GM19099 (cell line): ENCODE results near the gene GSG1L.

Experiments
- POLR2A ChIP-seq: IDR thresholded peaks from 3 replicates; pipeline ENCODE4 v1.6.1; 2011; ENCODE audit warnings: low read depth; ENCODE audit not compliant: insufficient read length; ENCODE audit errors: extremely low read depth

GSG1L gene

GRCh38 chr16:27758544-27758943 lies 305.0 kb downstream of the GSG1L start:
- TF ChIP-seq POLR2A = no peak

- TF ChIP-seq POLR2A = no peak
Observed at GRCh38 chr16:27756206-27756970, 307.1 kb downstream of the GSG1L start.

DNA sequence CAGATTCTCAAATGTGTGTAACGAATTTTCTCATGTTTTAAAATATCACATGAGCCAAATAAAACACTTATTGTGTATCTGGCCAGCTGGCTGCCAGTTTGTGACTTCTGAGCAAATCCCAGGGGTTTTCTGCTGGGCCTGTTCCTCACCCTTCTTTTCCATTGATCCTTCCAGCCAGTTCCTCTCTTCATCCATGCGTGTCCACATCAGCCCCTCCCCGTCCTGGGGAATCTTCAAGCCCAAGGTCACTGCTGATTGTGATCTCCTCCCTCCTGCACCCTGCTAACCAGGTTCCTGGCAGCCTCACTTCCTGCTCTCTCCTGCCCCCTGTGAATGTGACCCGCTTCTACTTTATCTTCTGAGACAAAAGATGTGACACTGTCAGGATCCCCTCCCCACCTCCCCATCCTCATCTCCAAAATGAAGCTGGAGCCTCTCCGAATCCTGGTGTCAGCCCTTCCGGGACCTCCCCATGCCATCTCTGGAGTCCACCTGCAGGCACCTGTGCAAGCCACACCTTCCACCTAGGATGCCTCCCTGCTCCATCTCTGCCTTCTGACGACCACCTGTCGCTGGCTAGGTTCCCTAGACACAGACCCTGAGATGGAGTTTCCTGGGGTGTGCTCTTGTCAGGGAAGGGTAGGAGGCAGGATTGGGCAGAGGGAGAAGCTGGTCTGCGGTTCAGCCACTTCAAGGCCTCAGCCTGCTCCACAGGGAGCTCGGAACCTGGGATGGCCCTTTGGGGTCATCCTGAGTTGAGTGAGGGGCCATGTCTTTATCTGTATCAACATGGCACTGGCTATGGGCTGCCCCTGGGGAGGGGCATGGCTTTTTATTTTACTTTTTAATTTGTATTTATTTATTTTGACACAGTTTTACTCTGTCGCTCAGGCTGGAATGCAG lies 308.5 kb downstream of the GSG1L start:
- no peak for TF ChIP-seq POLR2A

DNA sequence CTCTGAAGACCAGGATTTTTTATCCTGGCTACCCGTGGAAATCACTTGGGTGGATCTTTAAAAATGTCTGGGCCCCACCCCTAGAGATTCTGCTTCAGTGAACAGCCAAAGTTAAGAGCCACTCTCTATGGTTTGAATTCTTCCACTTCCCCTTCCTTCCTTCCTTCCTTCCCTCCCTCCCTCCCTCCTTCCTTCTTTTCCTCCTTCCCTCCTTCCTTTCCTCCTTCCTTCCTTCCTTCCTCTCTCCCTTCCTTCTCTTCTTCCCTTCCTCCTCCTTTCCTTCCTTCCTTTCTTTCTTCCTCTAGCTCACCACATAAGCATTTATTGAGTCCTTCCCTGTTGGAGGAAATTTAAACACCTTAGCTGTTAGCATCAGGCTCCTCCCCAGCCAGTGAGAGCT lies 310.0 kb downstream of the GSG1L start:
- TF ChIP-seq POLR2A = no peak

GRCh38 chr16:27752241-27752640 lies 311.3 kb downstream of the GSG1L start:
- no peak for TF ChIP-seq POLR2A

GRCh38 chr16:27751676-27752075 lies 311.8 kb downstream of the GSG1L start:
- TF ChIP-seq POLR2A = no peak

DNA sequence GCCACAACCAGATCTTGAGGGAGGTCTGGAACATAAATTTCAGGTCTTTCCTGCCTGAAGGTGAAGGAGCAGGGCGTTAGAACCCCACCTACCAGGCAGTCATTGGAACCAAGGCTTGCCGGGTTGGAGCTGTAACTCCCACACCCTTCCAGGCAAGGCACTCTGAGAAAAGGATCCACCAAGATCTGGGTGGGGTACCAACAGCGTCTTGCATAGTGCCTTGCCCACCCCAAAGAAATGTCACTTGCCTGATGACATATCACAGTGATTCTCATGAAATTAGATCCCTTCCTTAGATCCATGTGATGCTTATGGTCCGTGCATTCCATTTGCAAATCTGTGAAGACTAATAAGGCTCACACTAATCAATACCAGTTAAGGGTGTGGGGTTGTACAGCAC lies 312.3 kb downstream of the GSG1L start:
- no peak for TF ChIP-seq POLR2A

DNA sequence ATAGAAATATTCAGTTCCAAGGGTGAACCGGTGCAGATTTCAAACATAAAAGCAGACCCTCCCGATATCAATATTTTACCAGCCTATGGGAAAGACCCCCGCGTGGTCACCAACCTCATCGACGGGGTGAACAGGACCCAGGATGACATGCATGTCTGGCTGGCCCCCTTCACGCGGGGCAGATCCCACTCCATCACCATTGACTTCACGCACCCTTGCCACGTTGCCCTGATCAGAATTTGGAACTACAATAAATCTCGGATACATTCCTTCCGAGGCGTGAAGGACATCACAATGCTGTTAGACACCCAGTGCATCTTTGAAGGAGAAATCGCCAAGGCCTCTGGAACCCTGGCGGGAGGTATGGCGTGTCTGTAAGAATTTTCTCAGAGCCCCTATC lies 313.6 kb downstream of the GSG1L start:
- no peak for TF ChIP-seq POLR2A

DNA sequence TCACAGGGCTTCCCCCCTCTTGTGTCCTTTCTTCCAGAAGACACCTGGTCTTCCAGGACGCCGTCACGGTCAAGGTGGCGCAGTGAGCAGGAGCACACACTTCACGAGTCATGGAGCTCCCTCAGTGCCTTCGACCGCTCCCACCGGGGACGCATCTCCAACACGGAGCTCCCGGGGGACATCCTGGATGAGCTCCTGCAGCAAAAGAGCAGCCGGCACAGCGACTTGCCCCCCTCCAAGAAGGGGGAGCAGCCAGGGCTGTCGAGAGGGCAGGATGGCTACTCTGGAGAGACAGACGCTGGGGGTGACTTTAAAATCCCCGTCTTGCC lies 314.0 kb downstream of the GSG1L start:
- no peak for TF ChIP-seq POLR2A

GRCh38 chr16:27748868-27749546 lies 314.5 kb downstream of the GSG1L start:
- TF ChIP-seq POLR2A = no peak

DNA sequence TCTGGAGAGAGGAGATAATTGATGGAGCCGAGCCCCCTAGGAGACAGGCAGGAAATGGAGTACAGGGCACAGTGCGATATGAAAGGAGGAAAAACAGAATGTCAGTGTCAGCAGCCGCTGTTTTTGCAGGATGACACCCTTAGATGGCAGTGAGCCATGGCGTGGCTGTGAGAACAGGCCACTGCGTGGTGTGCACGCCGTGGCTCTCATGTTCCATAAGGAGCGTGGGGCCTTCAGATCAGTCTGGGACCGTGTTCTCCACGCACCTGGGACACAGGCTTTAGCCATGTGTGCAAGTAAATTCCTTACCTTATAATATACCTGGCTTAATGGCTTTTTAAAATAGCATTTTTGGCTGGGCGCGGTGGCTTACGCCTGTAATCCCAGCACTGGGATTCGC lies 315.6 kb downstream of the GSG1L start:
- TF ChIP-seq POLR2A = no peak

- TF ChIP-seq POLR2A = no peak
Observed at GRCh38 chr16:27746076-27746855, 317.2 kb downstream of the GSG1L start.

DNA sequence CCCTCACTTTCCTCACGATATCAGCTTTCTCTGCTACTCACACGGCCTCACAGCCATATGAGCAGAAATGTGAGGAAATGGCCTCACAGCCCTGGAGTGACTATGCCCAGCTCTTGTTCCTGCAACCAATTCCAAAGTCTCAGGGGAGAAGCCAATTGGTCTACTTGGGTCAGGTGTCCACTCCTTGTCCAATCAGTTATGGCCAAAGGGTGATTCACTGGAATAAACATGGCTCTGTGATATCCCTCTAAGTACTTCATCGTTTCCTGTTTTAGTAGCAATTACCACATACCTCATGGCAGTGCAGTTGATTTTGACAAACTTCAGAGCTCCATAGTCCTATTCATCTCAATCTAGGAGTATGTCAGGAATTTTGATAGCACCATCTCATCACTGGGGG lies 318.2 kb downstream of the GSG1L start:
- TF ChIP-seq POLR2A = no peak

GRCh38 chr16:27743963-27744362 lies 319.6 kb downstream of the GSG1L start:
- no peak for TF ChIP-seq POLR2A

DNA sequence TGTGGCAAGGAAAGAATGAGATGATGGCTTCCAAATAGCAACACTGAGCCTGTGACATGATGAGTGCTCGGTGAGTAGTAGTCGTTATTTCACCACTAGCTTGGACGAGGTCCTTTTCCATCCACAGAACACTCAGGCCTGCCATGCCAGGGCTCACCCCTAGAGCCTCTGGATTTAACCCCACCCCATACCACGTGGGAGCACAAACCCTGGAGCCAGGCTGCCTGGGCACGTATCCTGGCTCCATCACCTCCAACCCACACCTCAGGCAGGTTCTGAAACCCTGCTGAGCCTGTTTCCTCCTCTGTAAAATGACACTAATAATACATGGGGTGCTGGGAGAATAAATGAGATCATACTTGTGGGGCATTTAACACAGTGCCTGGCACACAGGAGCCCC lies 321.2 kb downstream of the GSG1L start:
- no peak for TF ChIP-seq POLR2A
